ENCODE results near the gene SLC12A7.

DNA sequence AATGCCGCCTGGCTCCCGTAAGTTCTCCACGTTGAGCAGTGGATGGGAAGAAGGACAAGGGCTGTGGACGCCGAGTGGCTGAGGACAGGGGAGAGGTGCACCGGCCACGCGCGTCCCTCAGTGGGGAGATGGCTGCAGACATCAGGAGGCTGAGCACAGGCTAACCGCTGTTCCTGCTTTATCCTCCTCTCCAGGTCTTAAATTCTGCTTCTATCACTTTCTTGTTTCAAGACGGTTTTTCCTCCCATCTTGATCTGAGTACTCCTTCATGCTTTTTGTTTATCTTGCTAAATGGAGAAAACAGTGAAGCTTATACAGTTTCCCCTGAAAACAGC lies 47.4 kb upstream of the SLC12A7 start:
- TF ChIP-seq, protein P1, sequence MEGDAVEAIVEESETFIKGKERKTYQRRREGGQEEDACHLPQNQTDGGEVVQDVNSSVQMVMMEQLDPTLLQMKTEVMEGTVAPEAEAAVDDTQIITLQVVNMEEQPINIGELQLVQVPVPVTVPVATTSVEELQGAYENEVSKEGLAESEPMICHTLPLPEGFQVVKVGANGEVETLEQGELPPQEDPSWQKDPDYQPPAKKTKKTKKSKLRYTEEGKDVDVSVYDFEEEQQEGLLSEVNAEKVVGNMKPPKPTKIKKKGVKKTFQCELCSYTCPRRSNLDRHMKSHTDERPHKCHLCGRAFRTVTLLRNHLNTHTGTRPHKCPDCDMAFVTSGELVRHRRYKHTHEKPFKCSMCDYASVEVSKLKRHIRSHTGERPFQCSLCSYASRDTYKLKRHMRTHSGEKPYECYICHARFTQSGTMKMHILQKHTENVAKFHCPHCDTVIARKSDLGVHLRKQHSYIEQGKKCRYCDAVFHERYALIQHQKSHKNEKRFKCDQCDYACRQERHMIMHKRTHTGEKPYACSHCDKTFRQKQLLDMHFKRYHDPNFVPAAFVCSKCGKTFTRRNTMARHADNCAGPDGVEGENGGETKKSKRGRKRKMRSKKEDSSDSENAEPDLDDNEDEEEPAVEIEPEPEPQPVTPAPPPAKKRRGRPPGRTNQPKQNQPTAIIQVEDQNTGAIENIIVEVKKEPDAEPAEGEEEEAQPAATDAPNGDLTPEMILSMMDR (CRISPR knock-in tag; IDR thresholded peaks at IDR 0.05), result no peak
- TF ChIP-seq, protein P2, sequence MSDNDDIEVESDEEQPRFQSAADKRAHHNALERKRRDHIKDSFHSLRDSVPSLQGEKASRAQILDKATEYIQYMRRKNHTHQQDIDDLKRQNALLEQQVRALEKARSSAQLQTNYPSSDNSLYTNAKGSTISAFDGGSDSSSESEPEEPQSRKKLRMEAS (IDR thresholded peaks at IDR 0.05), result no peak
- TF ChIP-seq, protein P3, sequence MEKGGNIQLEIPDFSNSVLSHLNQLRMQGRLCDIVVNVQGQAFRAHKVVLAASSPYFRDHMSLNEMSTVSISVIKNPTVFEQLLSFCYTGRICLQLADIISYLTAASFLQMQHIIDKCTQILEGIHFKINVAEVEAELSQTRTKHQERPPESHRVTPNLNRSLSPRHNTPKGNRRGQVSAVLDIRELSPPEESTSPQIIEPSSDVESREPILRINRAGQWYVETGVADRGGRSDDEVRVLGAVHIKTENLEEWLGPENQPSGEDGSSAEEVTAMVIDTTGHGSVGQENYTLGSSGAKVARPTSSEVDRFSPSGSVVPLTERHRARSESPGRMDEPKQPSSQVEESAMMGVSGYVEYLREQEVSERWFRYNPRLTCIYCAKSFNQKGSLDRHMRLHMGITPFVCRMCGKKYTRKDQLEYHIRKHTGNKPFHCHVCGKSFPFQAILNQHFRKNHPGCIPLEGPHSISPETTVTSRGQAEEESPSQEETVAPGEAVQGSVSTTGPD (CRISPR knock-in tag; IDR thresholded peaks at IDR 0.05), result no peak
- TF ChIP-seq CHCHD3 (CRISPR knock-in tag; IDR thresholded peaks at IDR 0.05) (no peak), ZNF121 (CRISPR knock-in tag; IDR thresholded peaks at IDR 0.05) (no peak), ARNT (IDR thresholded peaks at IDR 0.05) (no peak), NR2F2 (IDR thresholded peaks at IDR 0.05; ENCODE audit: borderline replicate concordance, low read depth) (no peak), RCOR2 (CRISPR knock-in tag; IDR thresholded peaks at IDR 0.05) (no peak), ZFP90 (CRISPR knock-in tag; IDR thresholded peaks at IDR 0.05; ENCODE audit: borderline replicate concordance) (no peak), ZNF335 (CRISPR knock-in tag; IDR thresholded peaks at IDR 0.05) (no peak), EHMT2 (IDR thresholded peaks at IDR 0.05; ENCODE audit: borderline replicate concordance, low read depth, low read length) (no peak), MAFK (conservative IDR thresholded peaks at IDR 0.05 in 1 of 2, IDR thresholded peaks at IDR 0.05 in 1 of 2; ENCODE audit: low read length in 2 of 2) (no peak)
- TF ChIP-seq, protein P4, sequence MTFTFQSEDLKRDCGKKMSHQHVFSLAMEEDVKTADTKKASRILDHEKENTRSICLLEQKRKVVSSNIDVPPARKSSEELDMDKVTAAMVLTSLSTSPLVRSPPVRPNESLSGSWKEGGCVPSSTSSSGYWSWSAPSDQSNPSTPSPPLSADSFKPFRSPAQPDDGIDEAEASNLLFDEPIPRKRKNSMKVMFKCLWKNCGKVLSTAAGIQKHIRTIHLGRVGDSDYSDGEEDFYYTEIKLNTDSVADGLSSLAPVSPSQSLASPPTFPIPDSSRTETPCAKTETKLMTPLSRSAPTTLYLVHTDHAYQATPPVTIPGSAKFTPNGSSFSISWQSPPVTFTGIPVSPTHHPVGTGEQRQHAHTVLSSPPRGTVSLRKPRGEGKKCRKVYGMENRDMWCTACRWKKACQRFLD (CRISPR knock-in tag; IDR thresholded peaks at IDR 0.05; ENCODE audit: borderline replicate concordance), result no peak
